Fibroblast of peridontal ligament (primary cell): ENCODE data around the gene SCIN.
"Not testable (repeated sequence)": the region's sequence is repeated elsewhere in the genome, so short reads cannot be mapped to it uniquely, and the experiment has no call there.

Experiments used
- DNase-seq: peaks from one replicate; pipeline ENCODE4 v3.0.0-alpha.2; 2010; ENCODE audit errors: extremely low read depth

SCIN gene

GRCh38 chr7:12570534-12571461 is at the start of gene SCIN:
TSS of gene SCIN (plus strand) at chr7:12570720. CDS start at chr7:12570787, 67 bp downstream.
- DNase-seq: peak; percentile 51

- DNase-seq: peak; percentile 90
Observed at GRCh38 chr7:12524794-12525386, 45.6 kb upstream of the SCIN start.

- DNase-seq: not testable (repeated sequence)
Observed at GRCh38 chr7:12526693-12527092, 43.8 kb upstream of the SCIN start.

- not testable (repeated sequence) for DNase-seq
Observed at GRCh38 chr7:12527670-12528069, 42.9 kb upstream of the SCIN start.

- DNase-seq: no peak
Observed at GRCh38 chr7:12529971-12530710, 40.4 kb upstream of the SCIN start.

- DNase-seq: no peak
Observed at GRCh38 chr7:12531784-12532183, 38.7 kb upstream of the SCIN start.

- no peak for DNase-seq
Observed at GRCh38 chr7:12534046-12534445, 36.5 kb upstream of the SCIN start.

- DNase-seq: no peak
Observed at GRCh38 chr7:12539681-12540080, 30.8 kb upstream of the SCIN start.

- DNase-seq: peak; percentile 72
Observed at GRCh38 chr7:12540850-12541249, 29.7 kb upstream of the SCIN start.

- no peak for DNase-seq
Observed at GRCh38 chr7:12543586-12543985, 26.9 kb upstream of the SCIN start.

GRCh38 chr7:12549106-12549505 is 21.4 kb upstream of the SCIN start:
- peak; percentile 97 for DNase-seq

- DNase-seq: peak; percentile 79
Observed at GRCh38 chr7:12550956-12551355, 19.6 kb upstream of the SCIN start.

- DNase-seq: no peak
Observed at GRCh38 chr7:12552876-12553275, 17.6 kb upstream of the SCIN start.

GRCh38 chr7:12553416-12553815 is 17.1 kb upstream of the SCIN start:
- DNase-seq: no peak

- no peak for DNase-seq
Observed at GRCh38 chr7:12554351-12554750, 16.2 kb upstream of the SCIN start.

- DNase-seq: no peak
Observed at GRCh38 chr7:12554872-12555271, 15.6 kb upstream of the SCIN start.

- DNase-seq: not testable (repeated sequence)
Observed at GRCh38 chr7:12555695-12556094, 14.8 kb upstream of the SCIN start.

GRCh38 chr7:12556139-12556792 is 14.3 kb upstream of the SCIN start:
- DNase-seq: not testable (repeated sequence)

GRCh38 chr7:12557282-12557681 is 13.2 kb upstream of the SCIN start:
- DNase-seq: no peak

GRCh38 chr7:12564996-12565764 is 5.3 kb upstream of the SCIN start:
- DNase-seq: peak; percentile 79

- DNase-seq: no peak
Observed at GRCh38 chr7:12565873-12566272, 4.6 kb upstream of the SCIN start.
